CD1c-positive myeloid dendritic cell (primary cell): ENCODE measurements around the gene PRR14L.
"Not testable (repeated sequence)": the region's sequence is repeated elsewhere in the genome, so short reads cannot be mapped to it uniquely, and the experiment has no call there.

ENCODE experiments used
- DNase-seq: peaks from one replicate; pipeline ENCODE4 v3.0.0-alpha.2; 2016; ENCODE audit errors: extremely low spot score

The PRR14L gene

GRCh38 chr22:31740314-31740713 is 9.6 kb downstream of the PRR14L start:
- not testable (repeated sequence) for DNase-seq

- DNase-seq, result no peak
Measured at GRCh38 chr22:31739795-31740201, 10.1 kb downstream of the PRR14L start.

- DNase-seq, result no peak
Measured at GRCh38 chr22:31738566-31738965, 11.4 kb downstream of the PRR14L start.

GRCh38 chr22:31737932-31738331 is 12.0 kb downstream of the PRR14L start:
- no peak for DNase-seq

- DNase-seq, result no peak
Measured at GRCh38 chr22:31736458-31736857, 13.5 kb downstream of the PRR14L start.

DNA sequence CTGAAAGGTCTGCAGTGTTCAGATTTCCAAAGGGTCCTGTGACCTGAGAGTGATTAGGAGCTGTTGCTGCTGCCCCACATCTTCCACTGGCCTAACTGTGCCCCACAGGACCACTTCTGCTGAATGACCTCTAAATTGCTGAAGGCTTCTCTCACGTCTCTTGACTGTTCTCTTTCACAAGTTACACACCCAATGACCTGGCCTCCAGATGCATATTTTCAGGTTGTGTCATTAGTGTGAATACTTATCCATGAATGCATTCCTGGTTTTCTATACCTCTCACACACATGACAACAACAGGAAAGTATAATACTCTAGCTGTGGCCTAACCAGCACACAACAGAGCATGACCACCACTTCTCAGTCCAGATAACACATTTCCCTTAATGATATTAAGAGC is 15.4 kb downstream of the PRR14L start:
- DNase-seq, result no peak

DNA sequence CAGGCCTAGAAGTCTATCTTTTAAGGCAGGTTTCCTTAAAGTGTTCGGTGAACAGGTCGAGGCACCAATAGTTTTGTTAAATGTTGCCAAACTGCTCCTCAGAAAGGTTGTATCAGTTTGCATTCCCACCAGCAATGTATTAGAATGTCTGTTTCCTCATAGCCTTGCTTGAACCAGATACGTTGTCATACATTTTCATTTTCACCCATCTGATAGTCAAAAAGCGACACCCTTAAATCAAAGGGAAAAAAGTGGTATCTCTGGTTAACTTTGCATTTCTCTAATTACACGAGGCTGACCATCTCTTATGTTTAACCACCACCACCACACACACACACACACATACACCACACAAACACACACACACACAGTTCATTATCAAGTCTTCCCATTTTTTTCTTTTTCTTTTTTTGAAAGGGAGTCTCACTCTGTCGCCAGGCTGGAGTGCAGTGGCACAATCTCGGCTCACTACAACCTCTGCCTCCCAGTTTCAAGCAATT is 16.3 kb downstream of the PRR14L start:
- DNase-seq, result no peak

DNA sequence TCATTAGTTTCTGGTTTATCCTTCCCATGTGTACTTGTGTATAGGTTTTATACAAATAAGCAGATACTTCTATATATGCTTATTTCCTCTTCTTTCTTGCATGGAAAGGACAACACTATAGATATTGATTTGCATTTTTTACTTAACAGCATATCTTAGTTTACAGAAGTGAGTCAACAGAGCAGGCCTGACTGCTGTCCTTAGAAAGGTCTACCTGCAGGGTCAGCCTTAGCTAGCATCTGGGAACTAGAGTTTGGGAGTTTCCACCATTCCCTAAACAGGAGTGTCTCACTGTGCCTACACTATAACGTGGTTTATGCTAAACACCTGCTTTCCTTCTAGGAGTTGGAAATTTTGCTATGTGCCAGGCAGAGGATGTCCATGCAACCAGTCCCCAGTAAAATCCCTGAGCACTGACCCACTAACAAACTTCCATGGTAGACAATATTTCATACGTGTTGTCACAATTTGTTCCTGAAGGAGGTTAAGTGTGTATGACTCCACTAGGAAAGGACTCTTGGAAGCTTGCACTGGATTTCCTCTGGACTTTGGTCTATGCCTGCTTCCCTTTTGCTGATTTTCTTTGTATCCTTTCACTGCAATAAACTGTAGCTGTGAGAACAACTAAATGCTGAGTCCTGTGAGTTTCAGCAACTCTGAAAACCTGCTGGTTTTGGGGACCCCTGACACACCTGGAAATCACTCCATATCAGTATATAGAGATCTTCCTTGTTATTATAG is 17.7 kb downstream of the PRR14L start:
- no peak for DNase-seq

DNA sequence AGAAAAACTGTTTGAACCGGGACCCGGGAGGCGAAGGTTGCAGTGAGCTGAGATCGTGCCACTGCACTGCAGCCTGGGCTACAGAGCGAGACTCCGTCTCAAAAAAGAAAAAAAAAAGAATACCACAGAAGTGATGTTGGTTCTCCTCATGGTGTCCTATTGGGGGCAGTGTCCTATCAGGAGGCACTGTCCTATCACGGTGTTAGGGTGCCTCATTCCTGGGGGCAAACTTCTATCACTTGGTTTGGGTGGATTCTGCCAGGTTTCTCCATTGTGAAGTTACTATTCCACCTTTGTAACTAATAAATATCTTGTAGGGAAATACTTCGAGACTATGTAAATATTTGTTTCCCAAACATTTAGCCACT is 19.6 kb downstream of the PRR14L start:
- no peak for DNase-seq

DNA sequence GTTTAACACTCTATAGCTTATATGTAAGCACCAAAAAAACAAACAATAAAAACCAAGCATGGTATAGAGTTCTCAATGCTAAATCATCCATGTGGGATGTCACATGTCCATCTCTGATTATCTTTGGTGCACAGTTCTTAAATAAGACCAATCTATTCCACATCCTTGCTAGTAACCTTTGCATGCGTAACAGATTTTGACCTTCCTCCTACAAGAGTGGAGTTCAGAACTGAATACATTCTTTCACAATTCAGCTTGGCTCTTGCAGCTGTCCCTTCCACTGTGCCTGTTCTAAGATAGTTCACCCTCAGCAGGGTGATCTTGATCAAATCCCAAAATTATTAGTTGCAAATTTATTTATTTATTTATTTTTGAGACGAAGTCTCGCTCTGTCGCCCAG is 21.1 kb downstream of the PRR14L start:
- DNase-seq, result no peak

GRCh38 chr22:31726692-31727091 is 23.2 kb downstream of the PRR14L start:
- no peak for DNase-seq

GRCh38 chr22:31723723-31724122 is 26.2 kb downstream of the PRR14L start:
- no peak for DNase-seq

GRCh38 chr22:31719850-31720471 is 30.0 kb downstream of the PRR14L start:
- no peak for DNase-seq

- DNase-seq, result no peak
Measured at GRCh38 chr22:31715147-31715778, 34.7 kb downstream of the PRR14L start.

DNA sequence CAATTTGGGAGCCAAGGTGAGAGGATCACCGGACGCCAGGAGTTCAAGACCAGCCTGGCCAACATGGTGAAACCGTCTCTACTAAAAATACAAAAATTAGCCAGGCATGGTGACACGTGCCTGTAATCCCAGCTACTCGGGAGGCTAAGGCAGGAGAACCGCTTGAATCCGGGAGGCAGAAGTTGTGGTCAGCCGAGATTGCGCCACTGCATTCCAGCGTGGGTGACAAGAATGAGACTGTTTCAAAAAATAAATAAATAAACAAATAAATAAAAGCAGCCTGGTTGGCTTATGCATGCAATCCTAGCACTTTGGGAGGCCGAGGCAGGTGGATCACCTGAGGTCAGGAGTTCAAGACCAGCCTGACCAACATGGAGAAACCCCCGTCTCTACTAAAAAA is 38.7 kb downstream of the PRR14L start:
- DNase-seq, result peak; percentile 71

DNA sequence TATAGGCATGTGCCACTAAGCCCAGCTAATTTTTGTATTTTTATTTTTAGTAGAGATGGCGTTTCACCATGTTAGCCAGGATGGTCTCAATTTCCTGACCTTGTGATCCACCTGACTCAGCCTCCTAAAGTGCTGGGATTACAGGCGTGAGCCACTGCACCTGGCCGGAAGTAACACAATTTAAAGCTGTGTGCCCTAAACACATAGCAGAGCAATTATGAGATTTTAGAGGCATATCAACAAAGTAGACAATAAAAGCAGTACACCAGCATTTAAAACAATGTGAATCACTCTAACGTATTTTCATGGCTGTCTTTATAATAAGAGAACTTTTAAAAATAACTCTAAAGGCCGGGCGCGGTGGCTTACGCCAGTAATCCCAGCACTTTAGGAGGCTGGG is 42.4 kb downstream of the PRR14L start:
- DNase-seq, result no peak

DNA sequence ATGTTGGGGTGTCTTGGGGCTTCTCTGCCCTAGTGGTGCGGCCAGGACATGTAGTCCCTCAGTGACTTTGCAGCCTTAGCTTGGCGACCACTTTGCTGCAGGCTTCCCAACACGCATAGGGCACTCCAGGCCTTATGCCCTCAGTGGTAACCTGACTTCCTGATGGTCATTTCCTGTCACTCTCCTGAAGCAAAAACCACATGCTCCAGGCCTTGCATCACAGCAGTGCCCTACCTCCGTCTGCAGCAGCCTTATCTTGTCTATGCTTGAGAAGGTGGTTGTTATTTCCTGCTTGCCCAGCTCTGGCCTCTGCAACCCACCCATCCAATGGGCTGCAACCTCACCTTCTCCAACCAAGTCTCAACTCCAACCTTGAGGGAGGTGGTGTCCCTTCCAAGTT is 54.5 kb downstream of the PRR14L start:
- no peak for DNase-seq

GRCh38 chr22:31694046-31694445 is 55.9 kb downstream of the PRR14L start:
- not testable (repeated sequence) for DNase-seq

GRCh38 chr22:31692186-31692886 is 57.6 kb downstream of the PRR14L start:
- DNase-seq, result peak; percentile 24

DNA sequence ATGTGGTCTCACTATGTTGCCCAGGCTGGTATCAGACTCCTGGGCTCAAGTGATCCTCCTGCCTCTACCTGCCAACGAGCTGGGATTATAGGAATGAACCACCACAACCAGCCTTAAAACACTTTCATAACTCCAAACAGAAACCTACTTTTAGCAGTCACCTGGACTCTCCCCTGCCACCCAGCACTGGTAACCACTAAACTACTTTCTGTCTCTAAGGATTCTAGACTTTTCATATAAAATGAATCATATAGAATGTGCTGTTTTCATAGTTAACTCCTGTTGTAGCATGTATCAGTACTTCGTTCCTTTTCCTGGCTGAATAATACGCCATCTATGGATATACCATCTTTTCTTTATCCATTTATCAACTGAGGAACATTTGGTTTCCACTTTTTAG is 58.5 kb downstream of the PRR14L start:
- no peak for DNase-seq

- DNase-seq, result no peak
Measured at GRCh38 chr22:31683181-31684105, 66.5 kb downstream of the PRR14L start.
